NCI-H1436 (cell line): ENCODE data around the gene XXYLT1.

Experiments used
- DNase-seq: peaks from one replicate; lab custom pipeline; 2025; lab: John Stamatoyannopoulos, UW

The XXYLT1 gene

GRCh38 chr3:195129644-195130492 is 141.1 kb downstream of the XXYLT1 start:
- DNase-seq: no peak

DNA sequence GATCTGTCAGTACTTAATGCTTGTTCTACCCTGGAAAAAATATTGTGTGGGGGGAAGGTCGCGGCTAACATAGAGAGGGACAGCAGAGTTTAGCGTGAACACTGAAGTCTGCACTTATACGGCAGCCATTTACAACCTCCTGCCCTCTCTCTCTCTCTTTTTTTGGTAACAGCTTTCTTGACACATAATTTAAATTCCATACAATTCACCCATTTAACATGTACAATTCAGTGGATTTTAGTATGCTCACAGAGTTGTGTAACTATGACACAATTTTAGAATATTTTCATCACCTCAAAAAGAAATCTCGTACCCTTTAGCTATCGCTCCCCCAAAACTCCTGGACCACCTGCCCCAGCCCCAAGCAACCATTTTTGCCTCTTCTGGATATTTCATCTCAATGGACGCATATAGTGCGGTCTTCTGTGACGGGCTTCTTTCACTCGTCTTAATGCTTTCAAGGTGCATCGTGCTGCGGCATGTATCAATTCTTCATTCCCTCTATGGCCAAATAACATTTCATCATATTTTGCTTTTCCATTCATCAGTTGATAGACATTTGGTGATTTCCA is 141.8 kb downstream of the XXYLT1 start:
- no peak for DNase-seq

- no peak for DNase-seq
Observed at GRCh38 chr3:195128255-195129071, 142.5 kb downstream of the XXYLT1 start.

- DNase-seq: no peak
Observed at GRCh38 chr3:195126056-195126605, 144.8 kb downstream of the XXYLT1 start.

- DNase-seq: no peak
Observed at GRCh38 chr3:195125646-195126045, 145.3 kb downstream of the XXYLT1 start.

- DNase-seq: no peak
Observed at GRCh38 chr3:195124378-195124992, 146.5 kb downstream of the XXYLT1 start.

GRCh38 chr3:195123281-195123691 is 147.7 kb downstream of the XXYLT1 start:
- no peak for DNase-seq

- no peak for DNase-seq
Observed at GRCh38 chr3:195122261-195122660, 148.7 kb downstream of the XXYLT1 start.

GRCh38 chr3:195120267-195120601 is 150.7 kb downstream of the XXYLT1 start:
- no peak for DNase-seq

GRCh38 chr3:195119461-195120266 is 151.3 kb downstream of the XXYLT1 start:
- DNase-seq: no peak

DNA sequence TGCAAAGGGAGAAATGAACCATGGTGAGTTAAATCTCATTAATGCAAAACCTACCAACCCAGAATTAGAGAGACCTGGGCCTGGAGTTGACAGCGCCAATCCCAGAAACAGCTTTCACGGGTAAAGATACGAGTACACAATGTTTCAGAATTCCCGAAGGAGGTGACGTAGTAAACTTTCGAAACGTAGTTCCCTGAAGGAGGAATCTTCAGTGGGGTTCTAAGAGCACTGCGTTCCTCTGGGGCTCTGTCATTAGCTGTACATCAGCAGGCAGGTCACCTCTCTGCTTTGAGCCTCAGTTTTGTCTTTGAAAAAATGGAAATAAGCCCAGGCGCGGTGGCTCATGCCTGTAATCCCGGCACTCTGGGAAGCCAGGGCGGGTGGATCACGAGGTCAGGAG is 152.3 kb downstream of the XXYLT1 start:
- no peak for DNase-seq

DNA sequence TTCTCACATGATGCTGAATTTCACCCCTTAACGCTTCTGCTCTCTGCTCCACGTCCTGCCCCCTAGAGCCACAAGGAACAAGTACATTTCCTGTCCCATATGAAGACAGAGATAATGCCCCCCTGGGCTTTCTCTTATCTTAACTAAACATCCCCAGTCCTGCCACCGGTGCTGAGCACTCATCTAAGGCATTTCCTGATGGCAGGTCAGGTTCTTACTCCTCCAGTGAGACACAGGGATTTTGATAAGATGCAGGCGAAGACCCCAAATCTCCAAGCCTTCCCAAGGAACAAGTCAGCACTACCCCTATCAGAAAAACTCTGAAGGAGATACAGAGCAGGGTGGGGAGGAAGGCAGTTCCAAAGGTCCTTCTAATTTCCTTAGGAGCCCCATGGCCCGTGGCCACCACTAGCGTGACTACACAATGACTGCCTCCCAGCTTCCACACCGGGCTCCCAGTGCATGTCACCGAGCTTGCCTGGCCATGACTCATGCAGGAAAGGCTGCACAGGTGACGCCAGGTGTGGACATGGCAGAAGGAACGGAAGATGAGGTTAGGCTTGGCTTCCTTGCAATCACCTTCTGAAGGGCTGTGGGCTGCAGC is 152.9 kb downstream of the XXYLT1 start:
- no peak for DNase-seq

DNA sequence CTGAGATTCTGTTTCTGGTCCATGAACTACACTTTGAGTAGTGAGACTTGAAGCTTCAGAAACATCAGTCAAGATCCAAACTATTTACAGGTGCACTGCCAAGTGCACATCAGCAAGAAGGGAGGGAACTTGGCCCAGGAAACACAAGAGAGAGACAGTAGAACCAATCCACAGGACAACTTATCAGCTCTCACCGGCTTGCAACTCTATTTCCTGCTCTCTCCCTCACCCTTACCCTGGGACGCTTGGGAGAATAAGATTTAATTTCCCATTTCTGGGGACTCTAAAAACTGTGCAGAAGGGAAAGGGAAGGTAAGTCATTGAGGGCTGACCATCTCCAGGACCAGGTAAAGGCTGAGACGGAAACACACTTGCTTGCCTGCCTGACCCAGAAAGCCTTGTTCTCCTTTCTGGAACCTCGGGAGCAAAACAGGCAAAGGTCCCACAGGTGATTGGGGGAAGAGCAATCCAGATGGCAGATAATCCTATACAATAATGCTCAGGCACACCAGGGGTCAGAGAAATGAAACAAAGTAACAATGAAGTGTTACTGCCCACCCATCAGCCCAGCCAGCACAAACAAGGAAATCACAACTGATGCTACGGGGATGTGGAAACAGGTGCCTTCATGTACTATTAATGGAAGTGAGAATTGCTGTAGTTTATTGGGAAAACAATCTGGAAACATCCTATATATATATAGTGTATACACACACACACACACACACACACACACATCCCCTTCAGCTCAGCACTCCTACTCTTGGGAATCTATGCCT is 154.4 kb downstream of the XXYLT1 start:
- no peak for DNase-seq

DNA sequence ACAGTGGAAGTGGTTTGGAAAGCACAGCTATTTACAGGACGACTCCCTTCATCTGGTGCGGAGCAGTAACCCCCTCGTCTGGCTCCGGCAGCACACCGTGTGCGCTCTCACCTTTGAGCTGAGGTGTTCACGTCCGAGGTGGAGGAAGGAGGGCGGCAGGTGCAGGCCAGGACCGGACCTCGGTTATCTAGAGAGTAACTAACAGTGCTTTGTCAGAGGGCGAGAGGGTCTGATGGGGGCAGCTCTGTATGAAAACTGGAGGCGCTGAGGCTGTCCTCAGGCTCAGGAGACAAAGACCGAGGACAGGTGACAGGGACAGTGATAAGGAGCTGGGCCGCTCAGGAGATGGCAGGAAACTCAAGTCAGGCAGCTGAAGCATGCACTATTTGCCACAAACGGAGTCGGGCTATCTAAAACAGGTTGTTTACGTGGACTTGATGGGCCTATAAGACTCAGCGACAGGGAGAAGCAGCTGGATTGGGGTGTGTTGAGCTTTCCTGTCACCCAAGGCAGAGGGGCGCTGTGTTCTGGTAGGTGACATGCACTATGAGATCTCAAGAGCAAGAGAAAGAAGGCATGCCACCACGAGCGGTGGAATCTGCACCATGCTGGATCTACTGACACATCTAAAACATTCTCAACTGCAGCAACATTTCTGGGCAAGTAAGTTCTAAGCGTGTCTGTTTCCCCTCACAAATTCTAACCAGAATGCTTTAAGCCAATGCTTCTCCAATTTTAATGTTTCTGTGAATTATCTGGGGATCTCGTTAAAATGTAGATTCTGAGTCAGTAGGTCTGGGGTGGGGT is 155.2 kb downstream of the XXYLT1 start:
- no peak for DNase-seq

DNA sequence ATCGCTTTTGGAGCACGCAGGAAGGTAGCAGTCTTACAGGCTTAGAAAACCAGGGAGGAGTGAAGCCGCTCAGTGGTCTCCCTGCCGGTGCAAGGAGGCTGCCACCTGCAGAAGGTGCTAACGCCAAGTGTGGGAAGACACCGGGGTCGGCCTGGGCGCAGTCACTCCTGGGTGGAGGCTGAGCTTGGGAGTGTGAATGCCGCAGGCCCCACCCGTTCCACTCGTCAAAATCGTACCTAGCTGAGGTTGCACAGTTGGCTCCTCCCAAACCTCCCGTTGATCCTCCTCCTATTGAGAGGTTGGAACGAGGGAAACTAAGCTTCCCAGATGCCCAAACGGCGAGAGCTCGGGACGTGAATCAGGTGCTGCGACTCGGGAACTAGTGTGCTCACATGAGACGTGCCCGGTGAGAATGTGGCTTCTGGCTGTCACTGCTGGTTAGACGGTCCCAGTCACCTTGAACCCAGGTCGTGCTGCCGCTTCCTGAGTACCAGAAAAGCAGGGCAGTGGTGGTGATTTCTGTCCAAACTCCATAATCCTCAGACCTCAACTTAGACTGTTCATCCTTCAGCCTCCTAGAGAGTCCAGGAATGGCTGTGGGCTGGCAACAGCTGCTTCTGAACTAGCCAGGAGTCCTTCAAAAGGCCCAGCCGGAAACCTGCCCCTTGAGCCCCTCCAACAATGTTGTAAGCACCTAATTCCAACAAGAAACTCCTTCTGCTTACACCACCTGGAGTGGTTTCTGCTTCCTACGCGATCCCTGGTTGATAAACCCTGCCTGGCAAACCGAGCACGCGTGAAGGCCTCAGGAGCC is 156.0 kb downstream of the XXYLT1 start:
- no peak for DNase-seq

DNA sequence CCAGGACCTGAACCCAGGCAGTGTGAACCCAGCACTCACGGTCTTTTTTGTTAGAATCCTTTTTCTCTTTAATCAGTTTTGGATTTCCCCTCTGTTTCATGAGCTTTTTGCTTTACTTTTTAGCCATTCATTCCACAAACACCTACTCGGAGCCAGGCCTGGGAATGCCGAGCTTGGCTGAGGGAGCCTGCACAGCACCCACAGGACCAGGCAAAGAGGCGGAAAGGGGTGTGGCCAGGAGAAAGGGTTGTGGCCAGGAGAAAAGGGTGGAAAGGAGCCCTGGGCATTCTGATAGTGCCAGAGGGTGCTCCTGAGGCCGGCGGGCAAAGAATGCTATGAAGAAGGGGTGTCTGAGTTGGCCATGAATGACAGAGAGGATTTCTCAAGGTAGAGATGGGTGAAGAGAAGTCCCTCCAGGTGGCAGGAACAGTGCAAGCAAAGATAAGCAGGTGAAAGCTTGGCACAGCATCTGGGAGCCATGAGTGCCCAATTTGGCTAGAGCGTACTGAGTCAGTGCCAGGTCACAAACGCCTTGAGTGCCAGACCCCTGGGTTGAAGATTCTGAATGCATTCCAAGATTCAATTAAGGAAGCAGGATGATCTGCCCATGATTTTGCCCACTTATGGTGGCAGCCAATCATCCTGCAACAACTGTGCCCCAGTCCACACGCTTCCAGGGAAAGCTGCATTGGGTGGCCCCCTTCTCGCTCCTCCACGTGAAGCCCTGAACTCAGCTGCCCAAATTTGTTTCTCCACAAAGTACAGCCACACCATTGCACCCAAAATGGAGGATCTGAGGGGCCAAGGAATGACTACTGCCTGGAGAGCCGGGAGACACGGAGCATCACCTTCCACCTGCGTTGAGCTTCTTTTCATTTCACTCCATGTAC is 157.2 kb downstream of the XXYLT1 start:
- no peak for DNase-seq

- DNase-seq: no peak
Observed at GRCh38 chr3:195113048-195113447, 157.9 kb downstream of the XXYLT1 start.
